K562 (cell line): ENCODE data around the gene VAT1L. TPM values are rescaled to one million over a fixed set of nuclear protein-coding genes. Genes with fewer than 3 reads are reported as not detected.

Experiments
- ATF3 ChIP-seq, 2 experiments: fragments of 450-650 bp in 1 of 2; sonication (generic) in 1 of 2; formaldehyde crosslinking in 1 of 2; IDR thresholded peaks in 1 of 2; conservative IDR thresholded peaks in 1 of 2; 2 replicates each; pipeline versions ENCODE4 v1.6.1 to v1.8.1; 2016 to 2023; ENCODE audit warnings: mild to moderate bottlenecking in 2 of 2, moderate library complexity in 2 of 2, inconsistent platforms in 1 of 2, missing genetic modification reagents in 1 of 2
- CBX5 ChIP-seq: IDR thresholded peaks from 2 replicates; pipeline ENCODE4 v1.6.1; 2014; ENCODE audit warnings: low read depth, borderline replicate concordance
- CC2D1A ChIP-seq: fragments of 450-650 bp; IDR thresholded peaks from 2 replicates; pipeline ENCODE4 v1.6.1; 2017; ENCODE audit warnings: mild to moderate bottlenecking
- CREM ChIP-seq: IDR thresholded peaks from 2 replicates; pipeline ENCODE4 v1.6.1; 2014; ENCODE audit warnings: antibody characterized with exemption, low read depth
- HCFC1 ChIP-seq: IDR thresholded peaks from 2 replicates; pipeline ENCODE4 v1.6.1; 2012; ENCODE audit warnings: low read depth, low read length, improper control_type of control experiment
- HNRNPLL ChIP-seq: fragments of 200-400 bp; formaldehyde crosslinking; IDR thresholded peaks from 2 replicates; pipeline ENCODE4 v1.6.1; 2017; ENCODE audit warnings: low read length, low read depth, mild to moderate bottlenecking; ENCODE audit not compliant: poor library complexity, severe bottlenecking
- HOXB6 ChIP-seq: fragments of 250-450 bp; sonication (Bioruptor Pico); IDR thresholded peaks from 2 replicates; pipeline ENCODE4 v1.5.1; 2022; ENCODE audit warnings: mild to moderate bottlenecking, borderline replicate concordance
- KDM1A ChIP-seq, 2 experiments: fragments of 450-650 bp; IDR thresholded peaks; 2 replicates each; pipeline ENCODE4 v1.6.1; 2016; ENCODE audit warnings: mild to moderate bottlenecking in 2 of 2
- KDM4B ChIP-seq, 2 experiments: fragments of 450-650 bp in 1 of 2; sonication (generic) in 1 of 2; IDR thresholded peaks; 2 replicates each; pipeline ENCODE4 v1.6.1; 2016 to 2017; ENCODE audit warnings: borderline replicate concordance in 2 of 2, antibody characterized with exemption in 1 of 2, low read depth in 1 of 2, mild to moderate bottlenecking in 1 of 2
- KLF13 ChIP-seq: fragments of 450-650 bp; IDR thresholded peaks from 2 replicates; pipeline ENCODE4 v1.6.1; 2016; ENCODE audit warnings: missing genetic modification characterization, low read depth, mild to moderate bottlenecking, missing compliant biosample characterization, moderate library complexity, borderline replicate concordance
- NEUROD1 ChIP-seq: fragments of 150-350 bp; IDR thresholded peaks from 2 replicates; pipeline ENCODE4 v1.6.1; 2014; ENCODE audit warnings: borderline replicate concordance, low read length, low read depth; ENCODE audit not compliant: partially characterized antibody
- PRPF4 ChIP-seq: fragments of 200-400 bp; formaldehyde crosslinking; IDR thresholded peaks from one replicate; pipeline ENCODE4 v1.6.1; 2017; ENCODE audit warnings: low read length, low read depth, mild to moderate bottlenecking; ENCODE audit not compliant: insufficient read depth, poor library complexity, severe bottlenecking
- VEZF1 ChIP-seq: fragments of 200-800 bp; sonication (Bioruptor generic); IDR thresholded peaks from 2 replicates; pipeline ENCODE4 v1.6.1; 2017; ENCODE audit warnings: missing genetic modification characterization, missing compliant biosample characterization
- ZNF146 ChIP-seq: IDR thresholded peaks from one replicate; pipeline ENCODE4 v1.6.1; 2018; ENCODE audit warnings: missing compliant biosample characterization; ENCODE audit not compliant: unreplicated experiment
- ZNF174 ChIP-seq: fragments of 250-450 bp; sonication (Bioruptor Pico); IDR thresholded peaks from 2 replicates; pipeline ENCODE4 v1.4.0; 2020; ENCODE audit warnings: mild to moderate bottlenecking
- ZNF277 ChIP-seq: fragments of 250-450 bp; sonication (Bioruptor Pico); IDR thresholded peaks from 2 replicates; pipeline ENCODE4 v1.8.0; 2022; ENCODE audit warnings: inconsistent platforms, mild to moderate bottlenecking, moderate library complexity, borderline replicate concordance
- ZNF407 ChIP-seq: fragments of 450-650 bp; IDR thresholded peaks from 2 replicates; pipeline ENCODE4 v1.6.1; 2016; ENCODE audit warnings: low read depth
- polyA plus RNA-seq, 8 experiments: library from polyadenylated mRNA; depleted of rRNA in 4 of 8; stranded (reverse) in 5 of 8; unstranded in 3 of 8; fragments of >200 nt; fragmentation: Nextera tagmentation in 2 of 8; fragmentation: Illumina TruSeq in 1 of 8; extraction: Ambion mirVana in 2 of 8; extraction: Trizol in 1 of 8; gene quantifications; 2 replicates each; pipeline versions ENCODE4 v1.2.1 to v1.2.3, GENCODE V29; 2011 to 2014; ENCODE audit warnings: inconsistent platforms in 1 of 8, missing spikeins in 1 of 8
- total RNA-seq, 7 experiments: library from RNA; depleted of rRNA in 6 of 7; stranded (reverse); fragments of >200 nt in 6 of 7; fragmentation: Illumina TruSeq in 2 of 7; extraction: Trizol in 2 of 7; gene quantifications; 2 replicates each; pipeline versions ENCODE4 v1.2.1 to v1.2.3, GENCODE V29; 2011 to 2021; ENCODE audit warnings: low replicate concordance in 1 of 7

Gene VAT1L
- total and polyA plus RNA-seq, 9 of the 15 experiments (the other 6 are each of a cell fraction or from before 2014, with no cell fraction given), result 0.01 TPM; not detected in 8

GRCh38 chr16:77739559-77739892 is 48.8 kb upstream of the VAT1L start (continued):
- TF ChIP-seq ZNF407 (no peak), CREM (no peak), PRPF4 (no peak), KDM1A (IDR thresholded peaks at IDR 0.05) (no peak), CBX5 (no peak), KLF13 (tag) (peak; percentile 60), ATF3 (IDR thresholded peaks at IDR 0.05) (0 out of 2 replicates have a peak, but pooled peaks have one; percentile 21), ATF3 (CRISPR knock-in tag; conservative IDR thresholded peaks at IDR 0.05) (no peak), KDM4B (IDR thresholded peaks at IDR 0.05; ENCODE audit: borderline replicate concordance in 2 of 2, low read depth in 1 of 2) (no peak), HCFC1 (no peak), ZNF277 (CRISPR knock-in tag) (no peak), HNRNPLL (no peak), ZNF146 (no peak), ZNF174 (CRISPR knock-in tag) (no peak), HOXB6 (CRISPR knock-in tag) (no peak), NEUROD1 (no peak), CC2D1A (no peak), VEZF1 (CRISPR knock-in tag) (peak; percentile 55)
